Mesothelial cell of epicardium (in vitro differentiated cells): ENCODE measurements around the gene DNAJB1. TPM values are rescaled to one million over a fixed set of nuclear protein-coding genes. Genes with fewer than 3 reads are reported as not detected.

Source experiments
- DNase-seq, 2 experiments: peaks; one replicate each; pipeline ENCODE4 v3.0.0; 2021; ENCODE audit warnings: low spot score in 2 of 2; ENCODE audit not compliant: unreplicated experiment in 2 of 2
- H3K27ac Mint-ChIP-seq: 2 replicates; pipeline ENCODE4 v1.8.0; 2021; ENCODE audit warnings: mixed read lengths
- H3K27me3 Mint-ChIP-seq: 2 replicates; pipeline ENCODE4 v1.8.0; 2021; ENCODE audit warnings: low read depth, mixed read lengths
- H3K36me3 Mint-ChIP-seq: 2 replicates; pipeline ENCODE4 v1.8.0; 2021; ENCODE audit warnings: mixed read lengths
- H3K4me1 Mint-ChIP-seq: 2 replicates; pipeline ENCODE4 v1.8.0; 2021; ENCODE audit warnings: mixed read lengths
- H3K4me3 Mint-ChIP-seq: 2 replicates; pipeline ENCODE4 v1.8.0; 2021; ENCODE audit warnings: mild to moderate bottlenecking, moderate library complexity, mixed read lengths
- H3K9me3 Mint-ChIP-seq: 2 replicates; pipeline ENCODE4 v1.8.0; 2021; ENCODE audit warnings: mixed read lengths
- CTCF ChIP-seq: fragments of 200-600 bp; sonication (generic); IDR thresholded peaks from one replicate; pipeline ENCODE4 v1.5.0; 2021; ENCODE audit warnings: antibody characterized with exemption; ENCODE audit not compliant: unreplicated experiment
- total RNA-seq: library from RNA; stranded (reverse); gene quantifications from 3 replicates; pipeline ENCODE4 v1.2.1, GENCODE V29; 2021

The DNAJB1 gene
- total RNA-seq, 1 donor from 2014 or later = 106 TPM

- Mint-ChIP-seq H3K27ac (peak within 1 kb of the TSS; percentile 15), H3K27me3 (no peaks in the 10 kb centered on the region), H3K36me3 (peaks cover 4% of the 10 kb centered on the region), H3K4me1 (peaks cover 44% of the 10 kb centered on the region), H3K4me3 (peak within 1 kb of the TSS; percentile 37), H3K9me3 (no peaks in the 10 kb centered on the region)
- TF ChIP-seq CTCF = no peak
- no peak for DNase-seq
Observed at GRCh38 chr19:14475251-14476073, 42.7 kb downstream of the DNAJB1 start, which contains the start of gene PTGER1. Gene PTGER1 (minus strand): TSS chr19:14475354. CDS start chr19:14474320, 1,034 bp downstream.

GRCh38 chr19:14474827-14475226 lies 43.4 kb downstream of the DNAJB1 start:
- Mint-ChIP-seq H3K4me3 (peak overlapping the region; percentile 36), H3K9me3 (no peaks in the 10 kb centered on the region), H3K36me3 (peaks cover 4% of the 10 kb centered on the region), H3K4me1 (peaks cover 44% of the 10 kb centered on the region), H3K27ac (peak overlapping the region; percentile 15), H3K27me3 (no peaks in the 10 kb centered on the region)
- DNase-seq = no peak
- no peak for TF ChIP-seq CTCF

- no peak for TF ChIP-seq CTCF
- H3K27ac Mint-ChIP-seq = no peak overlapping the region
Observed at GRCh38 chr19:14473978-14474578, 44.1 kb downstream of the DNAJB1 start.

GRCh38 chr19:14473073-14473977 lies 44.9 kb downstream of the DNAJB1 start:
- TF ChIP-seq CTCF = no peak
- Mint-ChIP-seq H3K27ac (peak overlapping the region; percentile 9), H3K9me3 (no peaks in the 10 kb centered on the region), H3K4me1 (peaks cover 39% of the 10 kb centered on the region), H3K27me3 (no peaks in the 10 kb centered on the region), H3K36me3 (peaks cover 11% of the 10 kb centered on the region), H3K4me3 (peak overlapping the region; percentile 10)
- no peak for DNase-seq

More at GRCh38 chr19:14473978-14474578, 44.1 kb downstream of the DNAJB1 start:
- peak overlapping the region; percentile 36 for H3K4me3 Mint-ChIP-seq
- no peaks in the 10 kb centered on the region for H3K27me3 Mint-ChIP-seq
- H3K4me1 Mint-ChIP-seq = peaks cover 44% of the 10 kb centered on the region
- no peak for DNase-seq
- peaks cover 8% of the 10 kb centered on the region for H3K36me3 Mint-ChIP-seq
- H3K9me3 Mint-ChIP-seq = no peaks in the 10 kb centered on the region

GRCh38 chr19:14472202-14472938 lies 45.8 kb downstream of the DNAJB1 start:
- Mint-ChIP-seq H3K9me3 (no peaks in the 10 kb centered on the region), H3K4me1 (peaks cover 32% of the 10 kb centered on the region), H3K27ac (no peak overlapping the region), H3K27me3 (no peaks in the 10 kb centered on the region), H3K4me3 (peak overlapping the region; percentile 36), H3K36me3 (peaks cover 6% of the 10 kb centered on the region)
- peak; percentile 76 to 96 for DNase-seq
- TF ChIP-seq CTCF = peak; percentile 98
